CD4-positive, alpha-beta T cell treated with Interleukin-4 for 4 hours (primary cell): ENCODE results near the gene ELFN2.
"Not testable (repeated sequence)": the region's sequence is repeated elsewhere in the genome, so short reads cannot be mapped to it uniquely, and the experiment has no call there.

ENCODE experiments used
- DNase-seq: peaks from one replicate; pipeline ENCODE4 v3.0.0-alpha.2; 2020

The ELFN2 gene

GRCh38 chr22:37427135-37427710 lies at the start of gene ELFN2:
ELFN2 (minus strand) TSS chr22:37427479; CDS start chr22:37375534, 51,945 bp downstream.
- DNase-seq: no peak

- no peak for DNase-seq
Measured at GRCh38 chr22:37476389-37477329, 49.4 kb upstream of the ELFN2 start.

- DNase-seq: no peak
Measured at GRCh38 chr22:37474447-37475090, 47.3 kb upstream of the ELFN2 start.

GRCh38 chr22:37473437-37473946 lies 46.2 kb upstream of the ELFN2 start:
- DNase-seq: no peak

GRCh38 chr22:37472418-37473006 lies 45.2 kb upstream of the ELFN2 start:
- peak; percentile 46 for DNase-seq

GRCh38 chr22:37471727-37472417 lies 44.6 kb upstream of the ELFN2 start:
- no peak for DNase-seq

- DNase-seq: no peak
Measured at GRCh38 chr22:37470087-37470445, 42.8 kb upstream of the ELFN2 start.

- no peak for DNase-seq
Measured at GRCh38 chr22:37469416-37470086, 42.3 kb upstream of the ELFN2 start.

GRCh38 chr22:37468201-37468695 lies 41.0 kb upstream of the ELFN2 start:
- not testable (repeated sequence) for DNase-seq

GRCh38 chr22:37467391-37467955 lies 40.2 kb upstream of the ELFN2 start:
- no peak for DNase-seq

- no peak for DNase-seq
Measured at GRCh38 chr22:37464181-37464580, 36.9 kb upstream of the ELFN2 start.

GRCh38 chr22:37462983-37463382 lies 35.7 kb upstream of the ELFN2 start:
- DNase-seq: no peak

GRCh38 chr22:37462436-37462835 lies 35.2 kb upstream of the ELFN2 start:
- no peak for DNase-seq

GRCh38 chr22:37461961-37462360 lies 34.7 kb upstream of the ELFN2 start:
- DNase-seq: no peak

GRCh38 chr22:37460684-37461083 lies 33.4 kb upstream of the ELFN2 start:
- DNase-seq: no peak

- DNase-seq: no peak
Measured at GRCh38 chr22:37459206-37459605, 31.9 kb upstream of the ELFN2 start.

GRCh38 chr22:37457093-37457893 lies 30.0 kb upstream of the ELFN2 start:
- DNase-seq: peak; percentile 63

- DNase-seq: no peak
Measured at GRCh38 chr22:37456346-37456745, 29.1 kb upstream of the ELFN2 start.

- no peak for DNase-seq
Measured at GRCh38 chr22:37455896-37456295, 28.6 kb upstream of the ELFN2 start.

GRCh38 chr22:37454857-37455686 lies 27.8 kb upstream of the ELFN2 start:
- DNase-seq: no peak
